ENCODE measurements around the gene PIN1.

The PIN1 gene

DNA sequence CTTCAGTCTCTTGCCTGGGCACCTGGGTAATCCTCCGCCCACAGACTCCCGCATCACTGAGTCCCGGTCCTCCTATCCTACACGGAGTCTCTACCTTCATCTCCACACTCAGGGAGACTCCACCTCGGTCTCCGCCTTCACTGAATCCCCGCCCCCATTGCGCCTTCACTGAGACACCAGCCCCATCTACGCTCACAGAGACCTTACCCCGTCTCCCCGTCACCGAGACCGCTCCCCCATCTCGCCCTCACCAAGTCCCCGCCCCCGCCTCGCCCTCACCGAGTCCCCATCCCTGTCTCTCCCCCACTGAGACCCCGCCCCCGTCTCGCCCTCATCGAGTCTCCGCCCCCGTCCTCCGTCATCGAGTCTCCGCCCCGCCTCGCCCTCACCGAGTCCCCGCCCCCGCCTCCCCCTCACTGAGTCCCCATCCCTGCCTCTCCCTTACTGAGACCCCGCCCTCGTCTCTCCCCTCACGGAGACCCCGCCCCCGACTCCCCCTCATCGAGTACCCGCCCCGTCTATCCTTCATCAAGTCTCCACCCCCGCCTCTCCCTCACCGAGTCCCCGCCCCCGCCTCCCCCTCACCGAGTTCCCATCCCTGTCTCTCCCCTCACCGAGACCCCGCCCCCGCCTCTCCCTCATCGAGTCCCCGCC is 43.4 kb upstream of the PIN1 start:
- DNase-seq (ENCODE audit: extremely low read depth, low read depth) = peak; percentile 92
- TF ChIP-seq, protein P1, sequence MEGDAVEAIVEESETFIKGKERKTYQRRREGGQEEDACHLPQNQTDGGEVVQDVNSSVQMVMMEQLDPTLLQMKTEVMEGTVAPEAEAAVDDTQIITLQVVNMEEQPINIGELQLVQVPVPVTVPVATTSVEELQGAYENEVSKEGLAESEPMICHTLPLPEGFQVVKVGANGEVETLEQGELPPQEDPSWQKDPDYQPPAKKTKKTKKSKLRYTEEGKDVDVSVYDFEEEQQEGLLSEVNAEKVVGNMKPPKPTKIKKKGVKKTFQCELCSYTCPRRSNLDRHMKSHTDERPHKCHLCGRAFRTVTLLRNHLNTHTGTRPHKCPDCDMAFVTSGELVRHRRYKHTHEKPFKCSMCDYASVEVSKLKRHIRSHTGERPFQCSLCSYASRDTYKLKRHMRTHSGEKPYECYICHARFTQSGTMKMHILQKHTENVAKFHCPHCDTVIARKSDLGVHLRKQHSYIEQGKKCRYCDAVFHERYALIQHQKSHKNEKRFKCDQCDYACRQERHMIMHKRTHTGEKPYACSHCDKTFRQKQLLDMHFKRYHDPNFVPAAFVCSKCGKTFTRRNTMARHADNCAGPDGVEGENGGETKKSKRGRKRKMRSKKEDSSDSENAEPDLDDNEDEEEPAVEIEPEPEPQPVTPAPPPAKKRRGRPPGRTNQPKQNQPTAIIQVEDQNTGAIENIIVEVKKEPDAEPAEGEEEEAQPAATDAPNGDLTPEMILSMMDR (IDR thresholded peaks at IDR 0.05; ENCODE audit: low read depth, low read length) = no peak

GRCh38 chr19:9792206-9793070 is 42.7 kb upstream of the PIN1 start:
- DNase-seq (ENCODE audit: extremely low read depth, low read depth) = peak; percentile 88
- TF ChIP-seq, protein P1 (IDR thresholded peaks at IDR 0.05; ENCODE audit: low read depth, low read length) = no peak

DNA sequence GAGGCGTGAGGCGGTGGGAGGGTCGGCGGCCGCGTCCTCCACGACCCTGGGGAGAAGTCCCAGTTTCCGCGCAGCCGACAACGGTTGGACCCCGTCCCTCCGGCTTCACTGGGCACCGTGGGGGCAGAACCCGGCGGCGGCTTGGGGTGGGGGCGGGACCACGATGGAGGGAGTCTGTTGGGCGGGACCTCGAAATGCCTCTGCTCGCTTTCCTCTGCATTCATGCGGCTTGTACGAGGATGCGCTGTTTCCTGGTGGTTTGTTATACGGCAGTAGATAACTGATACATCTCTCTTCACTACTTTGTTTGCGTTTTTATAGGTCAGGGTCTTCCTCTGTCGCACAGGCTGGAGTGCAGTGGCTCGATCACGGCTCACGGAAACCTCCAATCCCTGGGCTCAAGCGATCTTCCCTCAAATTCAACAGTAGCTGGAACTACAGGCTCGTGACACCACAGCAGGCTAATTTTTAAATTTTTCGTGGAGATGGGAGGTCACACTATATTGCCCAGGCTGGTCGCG is 42.0 kb upstream of the PIN1 start:
- DNase-seq (ENCODE audit: extremely low read depth, low read depth) = no peak
- TF ChIP-seq, protein P1 (IDR thresholded peaks at IDR 0.05; ENCODE audit: low read depth, low read length) = no peak

DNA sequence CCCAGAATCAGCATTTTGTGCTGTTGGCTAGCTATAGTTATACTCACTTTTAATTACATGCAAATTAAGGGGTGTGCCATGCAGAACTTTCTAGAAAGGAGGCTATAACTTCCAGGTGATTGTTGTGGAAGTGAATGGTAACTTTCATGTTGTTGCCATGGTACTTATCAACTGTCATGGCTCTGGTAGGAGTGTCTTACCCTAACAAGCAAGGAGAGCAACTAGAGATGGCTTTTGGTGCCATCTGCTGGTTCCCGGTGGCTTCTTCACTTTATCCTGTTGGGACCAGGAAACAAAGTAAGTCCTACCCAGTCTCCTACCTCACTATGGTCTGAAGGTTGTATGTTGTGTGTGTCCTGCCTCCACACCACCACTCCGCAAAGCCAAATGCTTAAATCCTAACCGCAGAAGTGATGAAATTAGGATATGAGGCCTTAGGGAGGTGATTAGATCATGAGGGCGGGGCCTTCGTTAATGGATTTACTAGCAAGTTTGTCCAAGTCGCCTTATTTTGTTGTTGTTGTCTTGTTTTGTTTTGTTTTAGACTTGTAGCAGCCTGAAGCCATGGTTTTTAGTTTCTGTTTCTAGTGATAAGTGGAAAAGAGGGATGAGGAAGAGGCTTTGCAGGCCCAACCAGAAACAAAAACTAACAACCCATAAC is 38.9 kb upstream of the PIN1 start:
- TF ChIP-seq, protein P1 (IDR thresholded peaks at IDR 0.05; ENCODE audit: low read depth, low read length) = peak; percentile 86
- DNase-seq (ENCODE audit: extremely low read depth, low read depth) = peak; percentile 76

DNA sequence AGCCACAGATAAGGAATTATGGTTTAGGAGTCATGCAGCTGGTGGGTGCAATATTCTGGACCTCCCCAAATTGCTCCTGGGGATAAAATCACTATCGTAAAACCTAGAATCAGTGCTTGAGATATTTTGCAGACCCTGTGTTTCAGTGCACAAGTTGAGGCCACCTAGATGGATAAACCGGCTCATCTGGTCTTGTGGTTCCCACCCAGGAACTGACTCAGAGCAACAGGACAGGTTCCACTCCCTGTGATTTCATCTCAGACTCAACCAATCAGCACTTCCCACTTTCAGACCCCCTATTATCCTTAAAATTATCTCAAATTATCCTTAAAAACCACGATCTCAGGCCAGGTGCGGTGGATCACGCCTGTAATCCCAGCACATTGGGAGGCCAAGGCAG is 37.2 kb upstream of the PIN1 start:
- TF ChIP-seq, protein P1 (IDR thresholded peaks at IDR 0.05; ENCODE audit: low read depth, low read length) = no peak

DNA sequence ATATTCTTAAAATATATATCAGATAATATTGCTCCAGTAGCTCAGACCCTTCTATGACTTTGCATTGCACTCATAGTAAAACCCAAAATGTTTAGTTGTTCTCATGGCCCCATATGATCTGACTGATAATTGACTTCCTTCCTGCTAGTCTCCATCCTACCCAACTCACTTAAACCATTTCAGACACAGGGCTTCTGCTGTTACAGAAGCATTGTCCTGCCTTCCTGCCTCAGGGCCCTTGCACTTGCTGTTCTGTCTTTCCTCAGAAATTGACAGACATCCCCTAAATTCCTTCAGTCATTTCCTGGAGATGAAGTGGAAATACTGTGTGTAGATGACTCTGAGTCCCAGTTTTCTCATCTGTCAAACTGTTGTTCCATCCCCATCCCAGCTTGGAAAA is 36.0 kb upstream of the PIN1 start:
- no peak for DNase-seq (ENCODE audit: extremely low read depth, low read depth)
- TF ChIP-seq, protein P1 (IDR thresholded peaks at IDR 0.05; ENCODE audit: low read depth, low read length) = no peak

More for the DNA sequence above, 37.2 kb upstream of the PIN1 start:
- no peak for DNase-seq (ENCODE audit: extremely low read depth, low read depth)
